CD4-positive, alpha-beta T cell treated with Interleukin-15 for 1 hour (primary cell): ENCODE data around the gene FOXF1.

Experiments
- DNase-seq: peaks from one replicate; pipeline ENCODE4 v3.0.0-alpha.2; 2020

The FOXF1 gene

GRCh38 chr16:86559802-86560305 is 49.5 kb downstream of the FOXF1 start:
- DNase-seq: no peak

GRCh38 chr16:86562356-86562755 is 52.0 kb downstream of the FOXF1 start:
- DNase-seq: no peak

GRCh38 chr16:86563469-86564345 is 53.4 kb downstream of the FOXF1 start:
- peak; percentile 84 for DNase-seq
